Neural progenitor cell (in vitro differentiated cells): ENCODE results near the gene NDUFAF2.

ENCODE experiments used
- EZH2 ChIP-seq: fragments of 200-600 bp; sonication (generic); IDR thresholded peaks from 2 replicates; pipeline ENCODE4 v1.6.1; 2017; ENCODE audit warnings: antibody characterized with exemption, mild to moderate bottlenecking, moderate library complexity
- EZH2phosphoT487 ChIP-seq: fragments of 200-600 bp; sonication (generic); IDR thresholded peaks from 2 replicates; pipeline ENCODE4 v1.6.1; 2017; ENCODE audit warnings: antibody characterized with exemption
- TF ChIP-seq, protein P1 (sequence below): fragments of 200-600 bp; sonication (generic); IDR thresholded peaks from 2 replicates; pipeline ENCODE4 v1.5.1; 2017; ENCODE audit warnings: antibody characterized with exemption, mild to moderate bottlenecking

DNA sequence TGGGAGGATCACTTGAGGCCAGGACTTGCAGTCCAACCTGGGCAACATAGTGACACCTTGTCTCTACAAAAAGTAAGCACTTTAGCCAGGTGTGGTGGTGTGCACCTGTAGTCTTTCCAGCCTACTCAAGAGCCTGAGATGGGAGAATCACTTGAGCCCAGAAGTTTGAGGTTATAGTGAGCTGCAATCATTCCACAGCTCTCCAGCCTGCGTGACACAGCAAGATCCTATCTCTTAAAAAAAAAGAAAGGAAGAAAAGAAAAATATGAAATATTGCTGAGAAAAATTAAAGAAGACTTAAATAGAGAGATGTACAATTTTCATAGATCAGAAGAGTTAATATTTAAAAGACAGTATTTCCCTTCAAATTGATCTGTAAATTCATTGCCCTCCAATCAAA, 140.9 kb downstream of the NDUFAF2 start:
- TF ChIP-seq, protein P1, sequence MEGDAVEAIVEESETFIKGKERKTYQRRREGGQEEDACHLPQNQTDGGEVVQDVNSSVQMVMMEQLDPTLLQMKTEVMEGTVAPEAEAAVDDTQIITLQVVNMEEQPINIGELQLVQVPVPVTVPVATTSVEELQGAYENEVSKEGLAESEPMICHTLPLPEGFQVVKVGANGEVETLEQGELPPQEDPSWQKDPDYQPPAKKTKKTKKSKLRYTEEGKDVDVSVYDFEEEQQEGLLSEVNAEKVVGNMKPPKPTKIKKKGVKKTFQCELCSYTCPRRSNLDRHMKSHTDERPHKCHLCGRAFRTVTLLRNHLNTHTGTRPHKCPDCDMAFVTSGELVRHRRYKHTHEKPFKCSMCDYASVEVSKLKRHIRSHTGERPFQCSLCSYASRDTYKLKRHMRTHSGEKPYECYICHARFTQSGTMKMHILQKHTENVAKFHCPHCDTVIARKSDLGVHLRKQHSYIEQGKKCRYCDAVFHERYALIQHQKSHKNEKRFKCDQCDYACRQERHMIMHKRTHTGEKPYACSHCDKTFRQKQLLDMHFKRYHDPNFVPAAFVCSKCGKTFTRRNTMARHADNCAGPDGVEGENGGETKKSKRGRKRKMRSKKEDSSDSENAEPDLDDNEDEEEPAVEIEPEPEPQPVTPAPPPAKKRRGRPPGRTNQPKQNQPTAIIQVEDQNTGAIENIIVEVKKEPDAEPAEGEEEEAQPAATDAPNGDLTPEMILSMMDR, result no peak
- TF ChIP-seq EZH2phosphoT487, result no peak
- TF ChIP-seq EZH2, result no peak
